GM19035 (cell line): Measurements from ENCODE around the gene GHR.
A peak's percentile ranks its signal among the peaks of the same experiment; 100 is the strongest.
"Not testable (repeated sequence)": the region's sequence is repeated elsewhere in the genome, so short reads cannot be mapped to it uniquely, and the experiment has no call there.

ENCODE experiments used
- ATAC-seq: cut with Tn5 transposase; IDR thresholded peaks from one replicate; pipeline ENCODE4 v1.9.1; 2021; ENCODE audit not compliant: unreplicated experiment

Gene GHR

GRCh38 chr5:42685078-42685477, 261.8 kb downstream of the GHR start:
- not testable (repeated sequence) for ATAC-seq

- no peak for ATAC-seq
Observed at GRCh38 chr5:42689391-42689790, 266.2 kb downstream of the GHR start.

- ATAC-seq = no peak
Observed at GRCh38 chr5:42691413-42691937, 268.2 kb downstream of the GHR start.

GRCh38 chr5:42701351-42702059, 278.3 kb downstream of the GHR start:
- no peak for ATAC-seq

DNA sequence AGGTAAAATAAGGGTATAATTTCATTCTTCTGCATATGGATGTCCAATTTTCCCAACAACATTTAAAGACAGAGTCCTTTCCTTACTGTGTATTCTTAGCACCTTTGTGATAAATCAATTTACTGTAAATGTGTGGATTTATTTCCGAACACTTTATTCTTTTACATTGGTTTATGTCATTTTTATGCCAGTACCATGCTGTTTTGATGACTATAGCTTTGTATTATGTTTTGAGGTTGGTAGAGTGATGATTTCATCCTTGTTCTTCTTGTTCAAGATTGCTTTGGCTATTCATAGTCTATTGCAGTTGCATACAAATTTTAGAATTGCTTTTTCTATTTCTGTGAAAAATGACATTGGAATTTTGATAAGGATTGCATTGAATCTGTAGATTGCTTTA, 280.0 kb downstream of the GHR start:
- ATAC-seq = no peak

DNA sequence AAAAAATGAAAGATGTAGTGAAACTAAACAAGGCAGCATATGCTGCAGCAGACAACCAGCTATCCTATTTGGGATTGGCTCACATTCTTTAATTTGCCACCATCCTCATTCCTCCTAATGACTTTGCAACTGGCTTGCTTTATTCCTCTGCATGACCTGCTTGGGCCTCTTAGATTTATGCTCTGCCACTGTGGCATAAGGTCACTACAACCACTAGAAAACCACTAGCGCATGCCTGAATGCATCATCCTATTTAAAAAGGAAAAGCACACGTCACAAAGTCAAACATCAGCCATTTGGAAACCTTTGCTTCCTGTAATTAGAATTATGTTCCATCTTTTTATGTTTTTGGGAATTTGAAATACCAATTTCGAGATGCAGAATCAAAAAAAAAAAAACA, 292.5 kb downstream of the GHR start:
- no peak for ATAC-seq

DNA sequence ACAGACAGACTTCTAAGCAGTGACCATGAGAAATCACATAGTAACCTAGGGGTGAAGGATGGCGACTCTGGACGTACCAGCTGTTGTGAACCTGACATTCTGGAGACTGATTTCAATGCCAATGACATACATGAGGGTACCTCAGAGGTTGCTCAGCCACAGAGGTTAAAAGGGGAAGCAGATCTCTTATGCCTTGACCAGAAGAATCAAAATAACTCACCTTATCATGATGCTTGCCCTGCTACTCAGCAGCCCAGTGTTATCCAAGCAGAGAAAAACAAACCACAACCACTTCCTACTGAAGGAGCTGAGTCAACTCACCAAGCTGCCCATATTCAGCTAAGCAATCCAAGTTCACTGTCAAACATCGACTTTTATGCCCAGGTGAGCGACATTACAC, 295.4 kb downstream of the GHR start:
- peak; percentile 85 for ATAC-seq

DNA sequence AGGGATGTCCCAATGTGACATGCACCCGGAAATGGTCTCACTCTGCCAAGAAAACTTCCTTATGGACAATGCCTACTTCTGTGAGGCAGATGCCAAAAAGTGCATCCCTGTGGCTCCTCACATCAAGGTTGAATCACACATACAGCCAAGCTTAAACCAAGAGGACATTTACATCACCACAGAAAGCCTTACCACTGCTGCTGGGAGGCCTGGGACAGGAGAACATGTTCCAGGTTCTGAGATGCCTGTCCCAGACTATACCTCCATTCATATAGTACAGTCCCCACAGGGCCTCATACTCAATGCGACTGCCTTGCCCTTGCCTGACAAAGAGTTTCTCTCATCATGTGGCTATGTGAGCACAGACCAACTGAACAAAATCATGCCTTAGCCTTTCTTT, 295.8 kb downstream of the GHR start:
- ATAC-seq = peak; percentile 17

- ATAC-seq = no peak
Observed at GRCh38 chr5:42720251-42720650, 297.0 kb downstream of the GHR start.

DNA sequence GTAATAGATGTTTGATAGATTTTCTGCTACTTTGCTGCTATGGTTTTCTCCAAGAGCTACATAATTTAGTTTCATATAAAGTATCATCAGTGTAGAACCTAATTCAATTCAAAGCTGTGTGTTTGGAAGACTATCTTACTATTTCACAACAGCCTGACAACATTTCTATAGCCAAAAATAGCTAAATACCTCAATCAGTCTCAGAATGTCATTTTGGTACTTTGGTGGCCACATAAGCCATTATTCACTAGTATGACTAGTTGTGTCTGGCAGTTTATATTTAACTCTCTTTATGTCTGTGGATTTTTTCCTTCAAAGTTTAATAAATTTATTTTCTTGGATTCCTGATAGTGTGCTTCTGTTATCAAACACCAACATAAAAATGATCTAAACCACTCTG, 298.2 kb downstream of the GHR start:
- ATAC-seq = no peak

DNA sequence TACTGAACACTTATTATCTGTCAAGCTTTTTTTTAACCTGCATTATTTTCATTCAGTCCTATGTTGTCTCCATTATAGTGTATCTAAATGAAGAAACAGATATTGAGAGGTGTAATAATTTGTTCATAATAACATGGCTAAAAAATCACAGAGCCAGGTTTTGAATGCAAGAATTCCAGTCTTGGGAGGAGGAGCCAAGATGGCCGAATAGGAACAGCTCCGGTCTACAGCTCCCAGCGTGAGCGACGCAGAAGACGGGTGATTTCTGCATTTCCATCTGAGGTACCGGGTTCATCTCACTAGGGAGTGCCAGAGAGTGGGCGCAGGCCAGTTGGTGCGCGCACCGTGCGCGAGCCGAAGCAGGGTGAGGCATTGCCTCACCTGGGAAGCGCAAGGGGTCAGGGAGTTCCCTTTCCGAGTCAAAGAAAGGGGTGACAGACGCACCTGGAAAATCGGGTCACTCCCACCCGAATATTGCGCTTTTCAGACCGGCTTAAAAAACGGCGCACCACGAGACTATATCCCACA, 311.4 kb downstream of the GHR start:
- not testable (repeated sequence) for ATAC-seq

DNA sequence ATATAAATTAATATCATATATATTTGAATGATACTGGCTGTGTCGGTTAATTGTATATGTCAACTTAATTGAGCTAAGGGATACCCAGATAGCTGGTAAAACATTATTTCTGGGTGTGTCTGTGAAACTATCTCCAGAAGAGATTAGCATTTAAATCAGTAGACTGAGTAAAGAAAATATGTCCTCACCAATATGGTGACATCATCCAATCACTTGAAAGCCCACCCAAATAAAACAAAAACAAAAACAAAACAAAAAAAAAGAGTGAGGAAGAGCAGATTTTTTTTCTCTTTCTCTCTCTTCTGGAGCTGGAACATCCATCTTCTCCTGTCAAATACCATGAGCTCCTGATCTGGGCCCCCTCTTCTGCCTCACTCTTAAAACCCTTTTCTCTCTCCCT, 317.7 kb downstream of the GHR start:
- no peak for ATAC-seq

DNA sequence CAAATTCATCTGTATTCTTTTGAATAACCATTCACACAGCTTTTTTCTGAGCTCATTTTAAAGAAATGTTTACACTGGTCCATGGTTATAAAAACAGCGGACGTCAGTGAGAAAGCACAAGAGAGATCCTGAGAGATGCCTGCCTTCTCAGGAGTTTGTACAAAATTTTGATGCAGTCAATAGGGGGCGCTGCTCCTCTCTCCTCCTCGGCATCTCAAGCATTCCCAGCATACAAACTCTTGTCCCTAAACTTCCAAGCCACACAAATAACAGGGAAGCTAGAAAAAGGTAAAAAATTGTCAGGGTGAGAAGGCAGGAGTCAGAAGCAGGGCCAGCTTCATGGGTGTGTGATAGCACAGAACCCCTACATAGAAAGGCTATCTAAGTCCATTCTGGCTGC, 322.2 kb downstream of the GHR start:
- ATAC-seq = no peak

DNA sequence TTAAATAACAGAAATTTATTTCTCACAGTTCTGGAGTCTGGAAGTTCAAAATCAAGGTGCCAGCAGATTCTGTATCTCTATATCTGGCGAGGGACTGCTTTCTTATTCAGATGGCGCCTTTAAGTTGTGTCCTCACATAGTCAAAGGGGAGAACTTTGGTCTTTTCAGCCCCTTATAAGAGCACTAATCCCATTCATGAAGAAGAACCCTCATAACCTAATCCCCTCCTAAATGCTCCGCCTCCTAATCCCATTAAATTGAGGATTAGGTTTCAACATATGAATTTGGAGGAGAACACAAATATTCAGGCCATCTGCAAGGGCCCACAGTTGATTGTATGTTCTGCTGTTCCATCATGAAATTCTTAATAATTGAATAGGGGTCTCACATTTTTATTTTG, 322.6 kb downstream of the GHR start:
- ATAC-seq = no peak

- ATAC-seq = peak; percentile 60
Observed at GRCh38 chr5:42749020-42749419, 325.8 kb downstream of the GHR start.

GRCh38 chr5:42750507-42750906, 327.3 kb downstream of the GHR start:
- ATAC-seq = no peak

GRCh38 chr5:42751044-42751443, 327.8 kb downstream of the GHR start:
- no peak for ATAC-seq

DNA sequence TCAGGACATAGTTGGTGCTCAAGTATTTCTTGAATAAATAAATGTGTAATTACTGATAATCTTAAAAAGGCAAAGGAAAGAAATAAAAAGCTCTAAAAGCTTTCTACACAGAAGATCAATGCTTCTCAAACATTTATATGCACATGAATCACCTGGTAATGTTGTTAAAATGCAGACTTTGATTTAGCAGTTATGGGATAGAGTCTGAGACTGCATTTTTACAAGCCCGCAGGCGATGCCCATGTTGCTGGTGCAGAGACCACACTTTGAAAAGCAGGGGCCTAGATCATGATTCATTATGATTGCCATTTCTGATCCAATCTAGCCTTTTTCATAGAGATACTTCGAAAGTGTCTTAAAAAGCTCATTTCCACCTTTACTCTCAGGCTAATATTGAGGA, 329.9 kb downstream of the GHR start:
- no peak for ATAC-seq

DNA sequence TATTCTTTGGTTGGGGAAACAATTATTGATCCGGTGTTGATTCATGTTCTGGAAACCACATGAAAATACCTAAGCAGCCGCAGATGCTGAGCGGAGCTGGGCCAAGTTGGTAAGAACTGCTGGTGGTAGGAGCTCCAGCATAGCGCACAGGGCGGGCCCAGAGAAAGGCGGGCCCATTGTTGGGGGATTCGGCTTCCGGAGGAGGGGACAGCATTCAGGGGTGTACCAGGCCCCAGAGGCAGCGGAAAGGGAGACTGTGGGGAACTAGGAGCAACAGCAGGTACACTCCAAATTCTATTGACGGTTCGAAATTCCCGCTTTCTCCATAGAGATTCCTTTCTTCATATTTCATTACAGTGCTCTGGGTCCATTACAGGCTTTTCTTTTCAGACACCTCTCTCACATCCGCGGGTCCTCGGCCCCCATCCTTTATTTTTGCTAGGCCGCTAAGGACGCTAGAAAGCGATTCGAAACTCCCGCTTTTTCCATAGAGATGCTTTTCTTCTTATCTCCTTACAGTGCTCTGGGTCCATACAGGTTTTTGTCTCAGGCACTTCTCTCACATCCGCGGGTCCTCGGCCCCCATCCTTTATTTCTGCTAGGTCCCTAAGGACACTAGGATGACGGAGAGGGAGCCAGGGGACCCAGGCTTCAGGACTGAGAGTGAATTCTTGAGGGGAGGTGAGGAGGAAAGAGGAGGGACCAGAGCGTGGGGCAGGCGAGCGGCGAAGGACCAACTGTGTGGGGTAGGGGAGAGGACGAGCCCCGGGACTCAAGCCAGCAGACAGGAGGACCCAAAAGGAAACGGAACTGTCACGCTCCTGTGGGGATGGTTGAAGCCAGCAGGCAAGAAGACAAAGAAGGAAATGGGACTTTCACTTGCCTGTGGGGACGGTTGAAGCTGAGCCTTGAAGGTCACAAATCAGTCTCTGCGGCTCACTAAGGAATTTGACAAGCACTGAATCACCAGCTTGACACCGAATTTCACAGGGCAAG, 333.7 kb downstream of the GHR start, which contains the start of gene CCDC152:
CCDC152 (plus strand) TSS at position 213 of the 996 bp plus-strand sequence. CDS start 2,304 bp downstream, outside the sequence.
- ATAC-seq = peak; percentile 95

DNA sequence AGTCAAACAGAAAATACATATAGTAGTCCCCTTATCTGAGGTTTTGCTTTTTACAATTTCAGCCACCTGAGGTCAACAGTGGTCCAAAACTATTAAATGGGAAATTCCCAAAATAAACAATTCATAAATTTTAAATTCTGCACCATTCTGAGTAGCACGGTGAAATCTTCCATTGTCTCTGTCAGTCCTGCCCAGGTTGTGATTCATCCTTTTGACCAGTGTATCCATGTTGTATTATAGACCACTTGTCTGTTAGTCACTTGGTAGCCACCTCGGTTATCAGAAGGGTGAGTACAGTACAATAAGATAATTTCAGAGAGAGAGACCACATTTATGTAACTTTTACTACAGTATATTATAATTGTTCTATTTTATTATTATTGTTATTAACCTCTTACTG, 336.2 kb downstream of the GHR start:
- no peak for ATAC-seq

GRCh38 chr5:42760426-42760825, 337.2 kb downstream of the GHR start:
- no peak for ATAC-seq
